22Rv1 (cell line): Measurements from ENCODE around the gene KRTAP5-8.

Experiments
- CTCF ChIP-seq: fragments of 450-650 bp; IDR thresholded peaks from 2 replicates; pipeline ENCODE4 v1.5.1; 2017; ENCODE audit warnings: mild to moderate bottlenecking
- ZFX ChIP-seq: fragments of 450-650 bp; IDR thresholded peaks from 2 replicates; pipeline ENCODE4 v1.6.1; 2017; ENCODE audit warnings: antibody characterized with exemption, borderline replicate concordance

GRCh38 chr11:71548716-71549151 is 10.9 kb downstream of the KRTAP5-8 start:
- no peak for TF ChIP-seq CTCF
- TF ChIP-seq ZFX: no peak
